ENCODE data around the gene RDH5.

RDH5 gene, protein sequence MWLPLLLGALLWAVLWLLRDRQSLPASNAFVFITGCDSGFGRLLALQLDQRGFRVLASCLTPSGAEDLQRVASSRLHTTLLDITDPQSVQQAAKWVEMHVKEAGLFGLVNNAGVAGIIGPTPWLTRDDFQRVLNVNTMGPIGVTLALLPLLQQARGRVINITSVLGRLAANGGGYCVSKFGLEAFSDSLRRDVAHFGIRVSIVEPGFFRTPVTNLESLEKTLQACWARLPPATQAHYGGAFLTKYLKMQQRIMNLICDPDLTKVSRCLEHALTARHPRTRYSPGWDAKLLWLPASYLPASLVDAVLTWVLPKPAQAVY

DNA sequence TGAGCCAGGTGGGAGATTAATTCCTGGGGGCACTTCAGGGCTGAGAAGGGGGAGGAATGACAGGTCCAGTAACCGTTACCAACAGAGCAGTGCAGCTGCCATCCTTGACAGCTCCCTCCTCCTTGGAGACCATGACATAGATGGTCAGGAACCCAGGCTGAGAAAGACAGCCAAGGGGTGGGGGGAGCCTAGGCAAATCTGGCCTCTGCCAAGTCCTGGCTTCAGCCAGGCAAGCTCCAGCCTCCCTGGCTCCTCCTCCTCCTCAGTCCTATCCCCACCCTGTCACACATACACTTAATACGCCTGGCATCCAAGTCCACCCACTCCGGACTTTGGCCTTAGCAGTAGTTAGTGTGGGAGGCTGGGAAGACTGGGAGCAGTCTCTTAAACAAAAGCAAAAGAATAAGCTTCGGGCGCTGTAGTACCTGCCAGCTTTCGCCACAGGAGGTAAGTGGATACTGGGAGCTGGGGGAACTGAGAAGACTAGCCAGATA is at the start of gene RDH5:
Gene RDH5, plus strand, starts transcription at position 323 of the 494 bp plus-strand sequence. CDS start 792 bp downstream, outside the sequence.
- no peak for DNase-seq

DNA sequence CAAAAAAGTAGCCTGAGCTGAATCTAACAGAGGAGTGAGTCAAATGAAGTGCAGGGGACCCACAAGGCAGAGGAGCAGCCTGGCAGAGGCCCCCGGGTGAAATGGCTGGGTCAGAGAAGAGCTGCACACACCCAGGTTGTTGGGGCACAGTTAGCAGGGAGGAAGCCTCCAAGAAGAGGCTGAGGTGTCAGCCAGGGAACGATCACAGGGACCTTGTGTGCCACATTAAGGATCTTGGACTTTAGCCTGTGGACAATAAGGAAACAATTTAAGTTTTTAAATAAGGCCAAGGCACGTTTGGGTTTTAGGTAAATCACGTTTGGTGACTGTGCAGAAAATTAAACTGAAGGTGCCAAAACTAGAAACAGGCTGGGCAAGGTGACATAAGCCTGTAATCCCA is 48.4 kb upstream of the RDH5 start:
- DNase-seq, result no peak

- DNase-seq, result no peak
Observed at GRCh38 chr12:55673638-55674037, 46.6 kb upstream of the RDH5 start.

DNA sequence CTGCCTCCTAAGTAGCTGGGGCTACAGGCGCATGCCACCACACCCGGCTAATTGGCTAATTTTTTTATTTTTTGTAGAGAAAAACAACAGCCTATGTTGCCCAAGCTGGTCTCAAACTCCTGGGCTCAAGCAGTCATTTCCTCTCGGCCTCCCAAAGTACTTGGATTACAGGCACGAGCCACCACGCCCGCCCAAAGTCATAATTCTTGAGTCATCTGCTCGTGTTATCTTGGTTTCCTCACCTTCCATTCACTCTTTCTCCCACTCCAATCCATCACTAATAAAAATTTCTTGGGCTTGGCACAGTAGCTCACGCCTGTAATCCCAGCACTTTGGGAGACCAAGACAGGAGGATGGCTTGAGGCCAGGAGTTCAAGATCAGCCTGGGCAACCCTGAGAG is 44.5 kb upstream of the RDH5 start:
- DNase-seq, result no peak

DNA sequence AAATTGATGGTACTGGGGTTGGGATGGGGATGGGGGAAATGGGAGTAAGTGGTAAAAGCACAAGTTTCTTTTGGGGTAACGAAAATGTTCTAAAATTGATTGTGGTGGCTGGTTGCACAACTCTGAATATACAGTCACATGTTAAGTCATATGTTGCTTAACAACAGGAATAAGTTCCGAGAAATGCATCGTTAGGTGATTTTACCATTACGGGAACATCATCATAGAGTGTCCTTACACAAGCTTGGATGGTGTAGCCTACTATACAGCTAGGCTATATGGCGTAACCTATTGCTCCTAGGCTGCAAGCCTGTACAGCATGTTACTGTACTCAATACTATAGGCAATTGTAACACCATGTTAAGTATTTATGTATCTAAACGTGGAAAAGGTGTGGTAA is 43.5 kb upstream of the RDH5 start:
- DNase-seq, result no peak

GRCh38 chr12:55679691-55680090 is 40.5 kb upstream of the RDH5 start:
- no peak for DNase-seq

DNA sequence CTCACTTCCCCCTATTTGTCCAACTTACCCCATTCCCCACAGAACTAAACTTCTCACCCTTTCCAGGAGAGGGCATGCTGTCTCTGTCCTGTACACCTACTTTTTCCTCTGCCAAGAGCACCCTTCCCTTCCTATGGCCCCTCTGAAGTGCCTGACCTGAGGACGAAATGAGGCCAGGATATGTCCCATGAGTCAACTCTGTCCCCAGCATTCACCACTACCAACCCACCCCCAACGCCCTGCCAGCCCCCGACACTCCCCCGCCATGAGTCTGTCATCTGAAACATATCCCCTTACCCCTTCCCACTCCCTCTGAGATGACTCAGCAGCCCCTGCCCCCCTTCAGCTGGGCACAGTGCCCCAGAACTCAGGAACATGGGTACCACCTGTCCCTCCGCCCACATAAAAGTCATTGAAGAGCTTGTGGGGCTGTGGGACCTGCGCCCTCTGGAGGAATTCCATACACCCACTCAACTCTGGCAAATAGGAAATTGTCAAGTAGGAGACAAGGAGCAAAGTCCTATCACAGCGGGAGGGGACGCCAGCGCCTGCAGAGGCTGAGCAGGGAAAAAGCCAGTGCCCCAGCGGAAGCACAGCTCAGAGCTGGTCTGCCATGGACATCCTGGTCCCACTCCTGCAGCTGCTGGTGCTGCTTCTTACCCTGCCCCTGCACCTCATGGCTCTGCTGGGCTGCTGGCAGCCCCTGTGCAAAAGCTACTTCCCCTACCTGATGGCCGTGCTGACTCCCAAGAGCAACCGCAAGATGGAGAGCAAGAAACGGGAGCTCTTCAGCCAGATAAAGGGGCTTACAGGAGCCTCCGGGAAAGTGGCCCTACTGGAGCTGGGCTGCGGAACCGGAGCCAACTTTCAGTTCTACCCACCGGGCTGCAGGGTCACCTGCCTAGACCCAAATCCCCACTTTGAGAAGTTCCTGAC is 38.8 kb upstream of the RDH5 start:
- no peak for DNase-seq

GRCh38 chr12:55682087-55682796 is 38.0 kb upstream of the RDH5 start:
- DNase-seq, result no peak

- no peak for DNase-seq
Observed at GRCh38 chr12:55683676-55684075, 36.5 kb upstream of the RDH5 start.

DNA sequence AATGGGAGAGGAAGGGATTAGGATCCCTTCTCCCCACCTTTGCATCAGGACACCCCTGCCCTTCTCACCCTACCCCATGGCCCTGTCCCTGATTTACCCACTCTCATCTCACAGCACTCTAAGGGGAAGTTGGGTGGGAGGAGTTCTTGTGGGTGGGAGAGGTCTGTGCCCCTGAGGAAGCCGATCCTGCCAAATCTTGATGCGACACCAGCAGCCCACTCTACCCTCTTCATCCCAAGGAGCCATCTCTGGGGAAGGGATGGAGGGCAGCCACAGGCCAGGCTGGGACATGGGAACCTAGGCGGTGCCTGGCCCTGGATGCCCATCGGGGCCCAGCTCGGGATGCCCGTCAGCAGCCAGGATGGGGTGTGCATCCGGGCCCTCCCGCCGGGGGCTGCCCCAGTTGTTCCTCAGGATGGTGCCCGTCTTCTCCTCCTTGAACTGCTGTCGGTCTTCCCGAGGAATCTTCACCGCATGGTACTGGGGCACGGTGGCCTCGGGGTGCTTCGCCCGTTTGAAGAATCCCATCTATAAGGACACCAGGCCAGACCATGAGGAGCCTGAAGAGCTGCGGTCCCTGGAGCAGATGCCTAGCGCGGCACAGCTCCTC is 35.3 kb upstream of the RDH5 start:
- DNase-seq, result no peak

DNA sequence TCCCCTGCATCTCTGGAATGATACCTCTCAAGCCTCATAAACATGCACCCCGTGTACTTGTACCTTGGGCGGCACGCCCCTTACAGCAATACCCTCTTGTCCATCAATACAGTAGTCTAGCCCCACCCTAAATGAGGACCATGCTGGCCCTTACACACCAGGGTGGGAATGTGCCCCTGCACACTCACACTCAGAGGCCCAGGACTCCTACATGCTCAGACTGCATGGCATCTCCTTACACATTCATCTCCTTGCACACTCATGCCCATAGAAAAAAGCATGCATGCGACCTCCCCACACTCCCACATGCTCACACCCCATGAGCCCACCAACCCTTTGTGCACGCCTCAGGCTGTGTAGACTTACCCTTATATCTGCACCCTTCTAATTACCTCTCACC is 34.5 kb upstream of the RDH5 start:
- no peak for DNase-seq

GRCh38 chr12:55686366-55687010 is 33.7 kb upstream of the RDH5 start:
- no peak for DNase-seq

DNA sequence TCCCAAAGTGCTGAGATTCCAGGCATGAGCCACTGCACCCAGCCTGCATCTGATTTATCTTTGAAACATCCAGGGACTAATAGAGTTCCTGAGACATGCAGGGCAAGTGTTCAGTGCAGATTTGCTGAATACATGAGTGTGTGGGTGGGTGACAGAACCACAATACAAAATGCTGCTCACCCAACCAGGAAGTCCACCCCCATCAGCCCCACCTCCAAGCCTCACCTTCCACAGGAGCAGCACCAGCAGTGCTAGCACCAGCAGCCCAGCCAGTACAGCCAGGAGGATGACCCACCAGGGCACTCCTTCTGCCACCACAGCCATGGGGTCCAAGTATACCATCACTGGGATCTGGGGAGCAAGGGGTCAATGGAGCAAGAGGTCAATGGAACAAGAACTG is 32.4 kb upstream of the RDH5 start:
- no peak for DNase-seq

DNA sequence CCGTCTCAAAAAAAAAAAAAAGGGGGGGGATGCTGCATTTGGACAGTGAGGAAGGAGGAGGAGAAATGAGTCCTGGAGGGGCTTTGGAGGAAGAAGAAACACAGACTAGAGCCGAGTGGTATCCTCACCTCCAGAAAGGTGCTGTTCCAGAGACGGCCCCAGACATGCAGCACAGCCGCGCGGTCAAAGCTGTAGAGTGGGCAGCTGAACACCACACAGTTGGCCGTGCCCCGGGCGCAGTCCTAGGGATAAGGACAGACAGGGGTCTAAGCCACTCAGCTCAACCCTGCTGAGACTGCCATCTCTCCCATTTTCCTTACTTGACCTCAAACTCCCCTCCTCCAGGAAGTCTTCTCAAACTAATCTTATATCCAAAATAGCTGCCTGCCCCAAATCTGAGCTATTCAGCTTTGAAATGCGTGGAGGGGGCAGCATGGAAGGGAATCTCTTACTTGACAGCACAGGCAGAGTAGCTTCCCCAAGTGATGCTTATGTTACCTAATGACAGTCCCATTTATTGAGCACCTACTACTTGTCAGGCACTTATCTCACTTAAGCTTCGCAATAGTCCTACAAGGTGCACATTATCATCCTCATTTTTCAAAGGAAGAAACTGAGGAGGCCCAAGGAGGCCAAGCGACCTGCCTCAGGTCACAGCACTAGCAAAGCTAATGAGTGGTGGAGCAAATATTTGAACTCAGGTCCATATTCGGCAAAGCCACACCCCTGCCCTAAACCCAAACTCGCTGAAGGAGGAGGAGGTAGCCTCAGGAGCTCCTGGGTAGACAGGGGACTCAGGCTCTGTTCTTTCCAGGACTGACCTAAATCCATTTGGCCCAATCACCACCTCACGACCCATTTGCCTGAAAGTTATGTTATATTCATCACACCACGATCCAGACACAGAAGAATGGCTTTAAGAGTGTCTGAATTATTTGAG is 31.2 kb upstream of the RDH5 start:
- DNase-seq, result no peak

DNA sequence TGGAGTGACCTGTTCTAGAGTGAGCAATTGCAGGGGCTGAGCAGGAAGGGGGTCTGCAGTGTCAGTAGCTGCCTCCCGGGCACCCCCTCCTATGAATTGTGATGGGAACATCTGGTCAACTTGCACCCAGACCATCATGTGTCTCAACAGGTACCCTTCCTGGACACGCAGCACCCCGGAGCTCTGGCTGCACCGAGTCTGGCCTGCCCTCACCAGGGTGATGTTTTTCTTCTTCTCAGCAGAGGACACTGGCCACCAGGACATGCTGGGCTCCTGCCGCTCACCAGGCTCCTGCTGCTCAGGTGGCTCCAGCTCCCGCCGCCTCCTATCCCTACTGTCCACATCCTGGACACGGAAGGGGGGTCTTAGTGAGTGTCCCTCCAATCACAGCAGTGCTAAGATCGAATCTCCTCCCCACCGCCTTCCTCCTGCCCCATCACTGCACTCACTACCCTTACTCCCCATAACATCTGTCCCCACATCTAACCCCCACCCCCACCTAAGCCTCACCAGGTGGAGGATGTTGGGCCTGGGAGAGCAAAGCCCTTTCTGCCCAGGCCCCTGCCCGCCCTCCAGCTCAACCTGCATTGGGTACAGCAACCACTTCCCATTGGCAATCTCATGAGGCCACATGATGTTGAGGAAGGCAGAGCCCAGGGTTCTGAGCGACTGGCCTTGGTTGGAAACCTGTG is 27.4 kb upstream of the RDH5 start:
- DNase-seq, result no peak

DNA sequence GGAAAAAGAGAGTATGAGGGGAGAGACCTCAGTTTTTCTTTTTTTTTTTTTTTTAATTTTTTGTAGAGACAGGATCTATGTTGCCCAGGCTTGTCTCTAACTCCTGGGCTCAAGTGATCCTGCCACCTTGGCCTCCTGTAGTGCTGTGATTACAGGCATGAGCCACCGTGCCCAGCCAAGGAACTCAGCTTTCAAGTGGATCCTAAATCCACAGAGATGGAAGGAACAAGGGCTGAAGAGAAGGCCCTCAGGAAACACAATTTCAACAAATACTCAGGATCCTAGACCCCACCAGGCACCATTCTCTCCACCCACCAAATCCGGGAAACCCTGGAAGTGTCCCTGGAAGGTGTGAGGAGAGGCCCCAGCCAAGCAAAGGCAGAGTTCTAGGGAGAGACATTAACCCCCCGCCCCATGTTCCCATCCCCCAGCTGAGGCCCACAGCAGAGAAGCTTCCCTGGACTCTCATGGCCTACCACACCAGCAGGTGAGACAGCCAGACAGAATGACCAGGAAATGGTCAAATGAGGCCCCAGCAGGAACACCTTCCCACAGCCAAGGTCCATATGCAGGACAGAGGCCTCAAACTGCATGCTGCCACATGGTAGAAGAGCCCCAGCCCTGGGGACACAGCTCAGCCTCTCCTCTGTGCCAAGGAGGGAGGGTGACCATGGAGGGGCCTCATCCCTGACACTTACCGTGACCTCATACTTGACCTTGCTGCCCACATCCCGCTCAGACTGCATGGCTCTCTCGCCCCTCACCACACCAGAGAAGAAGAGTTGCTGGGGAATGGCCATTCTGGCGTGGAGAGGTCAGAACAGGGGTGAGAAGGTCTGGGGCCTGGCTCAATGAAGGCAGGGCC is 26.6 kb upstream of the RDH5 start:
- no peak for DNase-seq

GRCh38 chr12:55694188-55694515 is 26.0 kb upstream of the RDH5 start:
- no peak for DNase-seq

- no peak for DNase-seq
Observed at GRCh38 chr12:55694651-55695050, 25.5 kb upstream of the RDH5 start.

- no peak for DNase-seq
Observed at GRCh38 chr12:55695349-55695748, 24.8 kb upstream of the RDH5 start.

DNA sequence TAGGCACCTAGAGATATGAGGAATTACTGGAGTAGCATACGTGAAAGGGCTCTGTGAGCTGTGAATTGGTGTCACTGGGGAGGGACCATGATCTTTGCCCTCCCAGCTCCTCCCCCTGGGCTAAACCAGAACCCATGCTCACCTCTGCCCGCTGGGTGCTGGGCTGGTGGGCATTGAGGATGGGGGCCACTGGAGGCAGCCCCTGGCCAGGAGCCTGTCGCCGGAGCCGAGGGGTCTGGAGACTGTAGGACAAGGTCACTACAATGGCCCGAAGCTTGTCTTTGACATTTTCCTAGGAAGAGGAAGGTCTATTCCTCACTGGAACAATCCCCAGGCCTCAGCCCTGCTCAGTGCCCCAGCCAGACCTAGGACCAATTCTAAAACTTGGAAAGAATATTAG is 24.1 kb upstream of the RDH5 start:
- DNase-seq, result no peak

All from NCI-H1092 (cell line).